ENCODE measurements around the gene BPIFB3.
A peak's percentile ranks its signal among the peaks of the same experiment; 100 is the strongest.
"Not testable (repeated sequence)": the region's sequence is repeated elsewhere in the genome, so short reads cannot be mapped to it uniquely, and the experiment has no call there.

The BPIFB3 gene

GRCh38 chr20:33092361-33092760 is 38.7 kb downstream of the BPIFB3 start:
- DNase-seq: no peak

- DNase-seq: no peak
Measured at GRCh38 chr20:33093074-33093473, 39.4 kb downstream of the BPIFB3 start.

- DNase-seq: no peak
Measured at GRCh38 chr20:33093582-33093981, 39.9 kb downstream of the BPIFB3 start.

GRCh38 chr20:33095249-33095648 is 41.5 kb downstream of the BPIFB3 start:
- DNase-seq: no peak

- peak; percentile 7 for DNase-seq
Measured at GRCh38 chr20:33095902-33096584, 42.3 kb downstream of the BPIFB3 start.

- no peak for DNase-seq
Measured at GRCh38 chr20:33097001-33097400, 43.3 kb downstream of the BPIFB3 start.

- DNase-seq: no peak
Measured at GRCh38 chr20:33099843-33100538, 46.3 kb downstream of the BPIFB3 start.

GRCh38 chr20:33103556-33103955 is 49.9 kb downstream of the BPIFB3 start:
- no peak for DNase-seq

GRCh38 chr20:33104336-33104735 is 50.6 kb downstream of the BPIFB3 start:
- no peak for DNase-seq

GRCh38 chr20:33105316-33105924 is 51.7 kb downstream of the BPIFB3 start:
- DNase-seq: no peak

- DNase-seq: not testable (repeated sequence)
Measured at GRCh38 chr20:33106058-33106620, 52.4 kb downstream of the BPIFB3 start.

- no peak for DNase-seq
Measured at GRCh38 chr20:33108661-33109060, 55.0 kb downstream of the BPIFB3 start.

- DNase-seq: no peak
Measured at GRCh38 chr20:33110147-33110825, 56.6 kb downstream of the BPIFB3 start.

- DNase-seq: no peak
Measured at GRCh38 chr20:33111306-33111705, 57.6 kb downstream of the BPIFB3 start.

GRCh38 chr20:33112547-33113386 is 59.1 kb downstream of the BPIFB3 start:
- no peak for DNase-seq

GRCh38 chr20:33113387-33113908 is 59.7 kb downstream of the BPIFB3 start:
- DNase-seq: no peak

GRCh38 chr20:33115501-33115900 is 61.8 kb downstream of the BPIFB3 start:
- not testable (repeated sequence) for DNase-seq

GRCh38 chr20:33119725-33120720 is 66.3 kb downstream of the BPIFB3 start:
- no peak for DNase-seq

- no peak for DNase-seq
Measured at GRCh38 chr20:33120934-33121333, 67.2 kb downstream of the BPIFB3 start.

GRCh38 chr20:33122297-33122696 is 68.6 kb downstream of the BPIFB3 start:
- DNase-seq: not testable (repeated sequence)
